Measurements from ENCODE around the gene FAM117B.

DNA sequence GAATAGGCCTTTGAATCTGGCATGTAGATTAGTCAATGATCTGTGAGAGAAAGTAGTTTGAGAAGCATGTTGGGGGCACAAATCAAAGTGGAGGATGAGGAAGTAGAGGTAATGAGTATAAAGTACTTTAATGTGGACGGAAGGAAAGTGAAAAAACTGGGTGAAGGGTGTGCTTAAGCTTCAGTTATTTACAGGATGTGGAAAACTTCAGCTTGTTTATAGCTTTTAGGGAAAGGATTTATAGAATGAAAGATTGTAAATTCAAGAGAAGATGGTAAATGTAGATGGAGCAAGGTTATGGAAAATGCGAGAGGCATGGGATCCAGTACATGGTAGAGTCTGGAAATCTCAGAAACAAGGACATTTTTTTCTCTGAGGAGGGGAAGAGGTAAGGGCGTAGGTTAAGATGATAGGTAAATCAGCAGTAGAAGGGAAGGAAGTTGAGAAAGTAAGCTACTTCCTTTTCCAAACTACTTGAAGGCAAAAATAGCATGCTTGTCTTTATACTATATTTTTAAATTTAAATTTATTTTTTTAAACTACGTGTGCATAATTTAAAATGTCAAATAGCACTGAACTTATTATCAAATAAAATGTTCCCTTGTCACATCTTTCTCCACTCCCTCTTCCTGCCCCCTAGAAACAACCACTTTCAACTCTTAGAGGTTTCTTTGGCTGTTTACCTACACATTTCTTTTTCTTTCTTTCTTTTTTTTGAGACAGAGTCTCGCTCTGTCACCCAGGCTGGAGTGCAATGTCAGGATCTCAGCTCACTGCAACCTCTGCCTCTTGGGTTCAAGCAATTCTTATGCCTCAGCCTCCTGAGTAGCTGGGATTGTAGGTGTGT, 8.5 kb downstream of the FAM117B start:
- TF ChIP-seq POLR2A (IDR thresholded peaks at IDR 0.05; ENCODE audit: low read length) (no peak), GATA1 (IDR thresholded peaks at IDR 0.05; ENCODE audit: low read depth, low read length) (no peak)
